Measurements from ENCODE around the gene RBM15B. TPM values are rescaled to one million over a fixed set of nuclear protein-coding genes. Genes with fewer than 3 reads are reported as not detected.

RBM15B gene
- total RNA-seq, 8 experiments from 2014 or later: 16.0 to 45.2 (median 25.9) TPM

DNA sequence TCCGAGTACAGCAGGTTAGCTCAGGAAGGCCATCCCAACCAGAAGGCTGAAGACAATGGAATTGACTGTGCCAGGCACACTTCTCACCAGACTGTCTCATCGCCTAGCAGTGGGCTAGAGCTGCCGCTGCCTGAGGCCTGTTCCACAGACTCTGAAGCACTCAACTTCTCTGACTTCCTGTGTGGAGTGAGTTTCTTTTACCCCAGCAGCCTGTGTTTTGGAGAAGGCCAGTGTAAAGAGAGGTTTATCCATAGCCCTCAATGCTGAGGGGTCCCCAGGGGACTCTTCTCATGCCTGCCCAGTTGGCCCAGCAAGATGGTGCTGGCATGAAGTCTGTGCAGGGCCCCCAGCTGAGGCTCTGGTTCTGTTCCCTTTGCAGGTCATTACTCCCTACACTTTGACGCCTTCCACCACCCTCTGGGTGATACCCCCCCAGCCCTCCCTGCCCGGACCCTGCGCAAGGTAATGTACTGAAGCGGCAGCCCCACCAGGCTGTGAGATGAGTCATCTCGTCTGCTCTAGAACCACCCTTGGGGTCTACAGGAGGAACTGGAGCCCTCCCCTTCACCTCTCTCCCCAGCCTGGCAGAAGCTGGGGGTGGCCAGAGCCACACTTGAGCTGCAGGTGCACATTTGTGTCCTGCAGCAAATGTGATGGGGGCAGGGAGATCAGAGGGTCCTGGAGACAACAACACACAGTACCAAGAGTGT, 11.2 kb upstream of the RBM15B start:
- in situ Hi-C loops (cut with MboI; ENCODE audit: low pct_unique_long_range_greater_than_20kb in 2 of 9, low sequenced_read_pairs in 9 of 9, unreplicated experiment in 9 of 9): loop anchor here in 4 of 9 experiments (10.0 to 25.0 kb wide), 2 partner anchors 275 to 768 kb away; partner anchors contain the start of genes CISH (in 3 of the 4) and MAPKAPK3 (in 3 of the 4)

GRCh38 chr3:51380601-51381332, 10.3 kb upstream of the RBM15B start:
- in situ Hi-C loops (cut with MboI; ENCODE audit: low pct_unique_long_range_greater_than_20kb in 2 of 9, low sequenced_read_pairs in 9 of 9, unreplicated experiment in 9 of 9): loop anchor here in 3 of 9 experiments (25.0 kb wide), 1 partner anchor 768 kb away; the partner anchor contains the start of genes CISH (in 3 of the 3) and MAPKAPK3 (in 3 of the 3)
- 61 to 100% (median 96%) methylated on average over 1 to 12 of the region's 15 CpGs; no CpG with 5 or more reads in 4 of the 10 experiments for WGBS, 10 experiments
- ATAC-seq (replicated peaks in 6 of 8): no peak
- no peak overlapping the region for H3K4me3 ChIP-seq
- H3K4me1 ChIP-seq (replicated peaks in 1 of 2): peaks cover 7 to 8% of the 10 kb centered on the region in 2 donors
- no peak overlapping the region for H3K27ac ChIP-seq

More for the DNA sequence above, 11.2 kb upstream of the RBM15B start:
- no peak for ATAC-seq (replicated peaks in 6 of 8)
- 79 to 100% (median 85%) methylated on average over 1 to 3 of the region's 8 CpGs; no CpG with 5 or more reads in 6 of the 10 experiments for WGBS, 10 experiments
- Histone ChIP-seq H3K27ac (no peak overlapping the region), H3K4me3 (no peak overlapping the region), H3K4me1 (replicated peaks in 1 of 2) (peaks cover 7% of the 10 kb centered on the region in 2 donors)

GRCh38 chr3:51381333-51381705, 9.8 kb upstream of the RBM15B start:
- 100% methylated on average over 1 of the region's 18 CpGs; no CpG with 5 or more reads in 7 of the 10 experiments for WGBS, 10 experiments
- in situ Hi-C loops (cut with MboI; ENCODE audit: low pct_unique_long_range_greater_than_20kb in 2 of 9, low sequenced_read_pairs in 9 of 9, unreplicated experiment in 9 of 9): loop anchor here in 3 of 9 experiments (25.0 kb wide), 1 partner anchor 769 kb away; the partner anchor contains the start of genes CISH (in 3 of the 3) and MAPKAPK3 (in 3 of the 3)
- H3K4me3 ChIP-seq: no peak overlapping the region

GRCh38 chr3:51382076-51382745, 8.9 kb upstream of the RBM15B start:
- H3K27ac ChIP-seq: no peak overlapping the region
- H3K4me3 ChIP-seq: no peak overlapping the region
- in situ Hi-C loops (cut with MboI; ENCODE audit: low pct_unique_long_range_greater_than_20kb in 2 of 9, low sequenced_read_pairs in 9 of 9, unreplicated experiment in 9 of 9): loop anchor here in 3 of 9 experiments (25.0 kb wide), 1 partner anchor 770 kb away; the partner anchor contains the start of genes CISH (in 3 of the 3) and MAPKAPK3 (in 3 of the 3)
- peaks cover 15 to 20% of the 10 kb centered on the region in 2 donors for H3K4me1 ChIP-seq (replicated peaks in 1 of 2)
- no peak for ATAC-seq (replicated peaks in 6 of 8)
- WGBS, 10 experiments: 92 to 100% (median 100%) methylated on average over 1 to 2 of the region's 4 CpGs; no CpG with 5 or more reads in 7 of the 10 experiments

More at GRCh38 chr3:51381333-51381705, 9.8 kb upstream of the RBM15B start:
- Histone ChIP-seq H3K27ac (no peak overlapping the region), H3K4me1 (replicated peaks in 1 of 2) (peaks cover 12 to 14% of the 10 kb centered on the region in 2 donors)
- ATAC-seq (replicated peaks in 6 of 8): no peak

- H3K4me1 ChIP-seq (replicated peaks in 1 of 2): peaks cover 15 to 20% of the 10 kb centered on the region in 2 donors
- no peak overlapping the region for H3K4me3 ChIP-seq
- no peak overlapping the region for H3K27ac ChIP-seq
- ATAC-seq (replicated peaks in 6 of 8): no peak
- WGBS, 10 experiments: 60 to 100% (median 100%) methylated on average over 1 to 2 of the region's 3 CpGs; no CpG with 5 or more reads in 4 of the 10 experiments
- in situ Hi-C loops (cut with MboI; ENCODE audit: low pct_unique_long_range_greater_than_20kb in 2 of 9, low sequenced_read_pairs in 9 of 9, unreplicated experiment in 9 of 9): loop anchor here in 3 of 9 experiments (25.0 kb wide), 1 partner anchor 771 kb away; the partner anchor contains the start of genes CISH (in 3 of the 3) and MAPKAPK3 (in 3 of the 3)
These were observed 8.0 kb upstream of the RBM15B start for GRCh38 chr3:51382947-51383578.

DNA sequence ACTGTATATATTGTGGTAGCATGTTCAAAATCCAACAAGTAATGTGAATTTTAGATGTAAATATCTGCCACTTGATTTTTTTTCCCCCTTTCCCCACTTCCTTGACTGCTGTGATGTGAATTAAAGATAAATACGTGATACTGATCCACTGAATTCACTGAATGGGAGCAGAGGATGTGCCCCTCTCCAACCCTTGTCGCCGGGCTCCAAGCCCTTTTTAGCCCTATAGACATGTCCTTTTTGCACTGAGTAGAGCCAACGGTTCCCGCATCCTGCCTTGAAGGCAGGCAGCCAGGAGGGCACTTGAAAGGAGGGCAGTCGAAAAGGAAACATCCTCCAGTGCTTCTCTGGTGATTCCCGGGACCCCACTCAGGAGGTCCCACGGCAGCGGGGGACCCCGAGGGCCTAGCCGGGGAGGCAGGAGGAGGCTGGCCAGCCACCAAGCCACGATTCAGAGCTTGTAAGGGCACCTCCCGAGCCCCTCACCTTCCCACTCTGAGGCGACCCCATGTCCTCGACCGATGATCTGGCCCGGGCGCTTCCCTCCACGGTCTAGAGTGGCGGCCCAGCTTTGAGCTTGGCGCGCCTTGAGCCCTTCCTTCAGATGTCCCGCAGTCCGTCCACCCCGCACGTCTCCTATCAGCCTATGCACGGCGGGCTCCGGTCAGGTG, 6.9 kb upstream of the RBM15B start:
- H3K27ac ChIP-seq: peak overlapping the region; percentile 88 to 92
- peak; percentile 21 to 40 (median 31) for ATAC-seq (replicated peaks in 6 of 8)
- H3K4me3 ChIP-seq: peak overlapping the region; percentile 67 to 87 (median 81)
- WGBS, 10 experiments: 0 to 9% (median 0%) methylated on average over 1 to 23 of the region's 29 CpGs; no CpG with 5 or more reads in 1 of the 10 experiments
- in situ Hi-C loops (cut with MboI; ENCODE audit: low pct_unique_long_range_greater_than_20kb in 2 of 9, low sequenced_read_pairs in 9 of 9, unreplicated experiment in 9 of 9): loop anchor here in 3 of 9 experiments (25.0 kb wide), 1 partner anchor 772 kb away; the partner anchor contains the start of genes CISH (in 3 of the 3) and MAPKAPK3 (in 3 of the 3)
- peaks cover 15 to 20% of the 10 kb centered on the region in 2 donors for H3K4me1 ChIP-seq (replicated peaks in 1 of 2)

GRCh38 chr3:51384726-51385473, 6.2 kb upstream of the RBM15B start, which contains the start of gene MANF:
Gene MANF (plus strand): TSS chr3:51385291. CDS start chr3:51385343, 52 bp downstream.
- Histone ChIP-seq H3K27ac (peak within 1 kb of the TSS; percentile 88 to 92), H3K4me1 (replicated peaks in 1 of 2) (peaks cover 15 to 20% of the 10 kb centered on the region in 2 donors), H3K4me3 (peak within 1 kb of the TSS; percentile 67 to 87 (median 81))
- WGBS, 10 experiments: 0 to 20% (median 0%) methylated on average over 1 to 10 of the region's 65 CpGs; no CpG with 5 or more reads in 6 of the 10 experiments
- in situ Hi-C loops (cut with MboI; ENCODE audit: low pct_unique_long_range_greater_than_20kb in 2 of 9, low sequenced_read_pairs in 9 of 9, unreplicated experiment in 9 of 9): loop anchor here in 3 of 9 experiments (25.0 kb wide), 1 partner anchor 773 kb away; the partner anchor contains the start of genes CISH (in 3 of the 3) and MAPKAPK3 (in 3 of the 3)
- ATAC-seq (replicated peaks in 6 of 8): peak; percentile 92 to 97 (median 96)

GRCh38 chr3:51385621-51386091, 5.4 kb upstream of the RBM15B start:
- peaks cover 19 to 24% of the 10 kb centered on the region in 2 donors for H3K4me1 ChIP-seq (replicated peaks in 1 of 2)
- peak overlapping the region; percentile 67 to 87 (median 81) for H3K4me3 ChIP-seq
- peak overlapping the region; percentile 46 to 71 for H3K27ac ChIP-seq
- peak in 1 of 8 experiments; percentile 0 for ATAC-seq (replicated peaks in 6 of 8)
- 0 to 44% (median 15%) methylated on average over 1 to 9 of the region's 18 CpGs; no CpG with 5 or more reads in 2 of the 10 experiments for WGBS, 10 experiments
- in situ Hi-C loops (cut with MboI; ENCODE audit: low pct_unique_long_range_greater_than_20kb in 2 of 9, low sequenced_read_pairs in 9 of 9, unreplicated experiment in 9 of 9): loop anchor here in 3 of 9 experiments (25.0 kb wide), 1 partner anchor 773 kb away; the partner anchor contains the start of genes CISH (in 3 of the 3) and MAPKAPK3 (in 3 of the 3)

- ATAC-seq (replicated peaks in 6 of 8): no peak
- Histone ChIP-seq H3K4me3 (peak overlapping the region; percentile 67 to 87 (median 81)), H3K27ac (no peak overlapping the region), H3K4me1 (replicated peaks in 1 of 2) (peaks cover 20 to 25% of the 10 kb centered on the region in 2 donors)
- WGBS, 10 experiments: 0 to 100% (median 59%) methylated on average over 1 to 8 of the region's 8 CpGs; no CpG with 5 or more reads in 2 of the 10 experiments
- in situ Hi-C loops (cut with MboI; ENCODE audit: low pct_unique_long_range_greater_than_20kb in 2 of 9, low sequenced_read_pairs in 9 of 9, unreplicated experiment in 9 of 9): loop anchor here in 3 of 9 experiments (25.0 kb wide), 1 partner anchor 774 kb away; the partner anchor contains the start of genes CISH (in 3 of the 3) and MAPKAPK3 (in 3 of the 3)
These were observed 4.8 kb upstream of the RBM15B start for GRCh38 chr3:51386159-51386851.

- 50 to 100% (median 100%) methylated on average over 1 to 4 of the region's 5 CpGs; no CpG with 5 or more reads in 5 of the 10 experiments for WGBS, 10 experiments
These were observed 4.2 kb upstream of the RBM15B start for GRCh38 chr3:51386852-51387229.

More at GRCh38 chr3:51386852-51387229, 4.2 kb upstream of the RBM15B start:
- no peak overlapping the region for H3K27ac ChIP-seq
- peaks cover 20 to 25% of the 10 kb centered on the region in 2 donors for H3K4me1 ChIP-seq (replicated peaks in 1 of 2)
- ATAC-seq (replicated peaks in 6 of 8): no peak
- in situ Hi-C loops (cut with MboI; ENCODE audit: low pct_unique_long_range_greater_than_20kb in 2 of 9, low sequenced_read_pairs in 9 of 9, unreplicated experiment in 9 of 9): loop anchor here in 3 of 9 experiments (25.0 kb wide), 1 partner anchor 775 kb away; the partner anchor contains the start of genes CISH (in 3 of the 3) and MAPKAPK3 (in 3 of the 3)
- peak overlapping the region in 1 of 5 donors; percentile 67 for H3K4me3 ChIP-seq
